ENCODE measurements around the gene NDRG3. TPM values are rescaled to one million over a fixed set of nuclear protein-coding genes. Genes with fewer than 3 reads are reported as not detected.
"Not testable (repeated sequence)": the region's sequence is repeated elsewhere in the genome, so short reads cannot be mapped to it uniquely, and the experiment has no call there.

Gene NDRG3
- total and polyA plus RNA-seq, 8 donors: 5.8 to 91.6 (median 11.9) TPM

GRCh38 chr20:36644706-36645095 is 101.2 kb downstream of the NDRG3 start:
- intact Hi-C loops (cut with DNase I; ENCODE audit: low total_unique reads): no loop called here
- H3K4me3 ChIP-seq: peak overlapping the region in 2 of 4 donors; percentile 18 to 28
- H3K36me3 ChIP-seq: peaks cover 0 to 5% (median 0%) of the 10 kb centered on the region in 4 donors
- no peaks in the 10 kb centered on the region for H3K9me3 ChIP-seq
- peaks cover 0 to 9% (median 0%) of the 10 kb centered on the region in 4 donors for H3K4me1 ChIP-seq
- 71 to 80% (median 77%) methylated on average over 7 of the region's 7 CpGs for WGBS, 5 donors
- peak overlapping the region in 3 of 5 donors; percentile 38 to 59 (median 46) for H3K27ac ChIP-seq
- no peaks in the 10 kb centered on the region for H3K27me3 ChIP-seq
- DNase-seq: no peak
- no peak for TF ChIP-seq EP300 (IDR thresholded peaks at IDR 0.05)
- no peak for TF ChIP-seq CTCF (IDR thresholded peaks at IDR 0.05)
- no peak for TF ChIP-seq POLR2AphosphoS5 (IDR thresholded peaks at IDR 0.05)
- TF ChIP-seq POLR2A (IDR thresholded peaks at IDR 0.05): no peak

DNA sequence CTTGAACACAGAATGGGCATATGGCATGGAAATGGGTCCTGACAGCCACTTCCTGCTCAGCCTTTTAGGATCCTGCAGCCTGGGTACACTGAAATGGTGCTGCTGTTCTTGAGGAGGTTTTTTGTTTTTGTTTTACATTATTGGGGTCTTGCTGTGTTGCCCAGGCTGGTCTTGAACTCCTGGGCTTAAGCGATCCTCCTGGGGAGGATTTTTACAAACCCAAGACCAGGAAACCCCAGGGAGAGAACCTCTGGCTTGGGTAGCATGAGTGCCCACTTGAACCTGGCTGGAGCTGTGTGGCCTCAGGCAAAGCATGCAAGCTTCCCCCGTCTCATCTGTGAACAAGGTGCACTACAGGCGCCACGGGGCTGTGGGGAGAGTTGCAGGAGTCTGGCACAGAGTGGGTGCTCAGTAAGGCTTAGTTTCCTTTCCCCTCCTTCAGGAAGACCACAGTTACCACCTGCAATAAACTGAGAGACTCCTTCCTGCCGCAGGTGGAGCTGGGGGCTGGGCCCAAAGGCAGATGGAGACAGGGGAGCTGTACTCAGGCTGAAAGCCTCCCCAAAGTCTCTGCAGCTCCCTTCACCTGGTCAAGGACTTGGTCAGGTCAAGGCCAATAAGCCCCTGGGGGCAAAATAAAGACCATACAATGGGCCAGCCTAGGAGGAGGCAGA is 101.7 kb downstream of the NDRG3 start:
- Histone ChIP-seq H3K36me3 (peaks cover 0 to 5% (median 0%) of the 10 kb centered on the region in 4 donors), H3K9me3 (no peaks in the 10 kb centered on the region), H3K4me3 (peak overlapping the region in 2 of 4 donors; percentile 16 to 18), H3K27me3 (no peaks in the 10 kb centered on the region), H3K27ac (peak overlapping the region in 2 of 5 donors; percentile 20 to 59), H3K4me1 (peaks cover 0 to 9% (median 0%) of the 10 kb centered on the region in 4 donors)
- WGBS, 5 donors: 72 to 86% (median 74%) methylated on average over 5 of the region's 5 CpGs
- TF ChIP-seq POLR2AphosphoS5 (IDR thresholded peaks at IDR 0.05): no peak
- no peak for TF ChIP-seq CTCF (IDR thresholded peaks at IDR 0.05)
- no peak for TF ChIP-seq POLR2A (IDR thresholded peaks at IDR 0.05)
- TF ChIP-seq EP300 (IDR thresholded peaks at IDR 0.05): no peak
- DNase-seq: peak in 1 of 2 donors; percentile 23
- intact Hi-C loops (cut with DNase I; ENCODE audit: low total_unique reads): no loop called here

GRCh38 chr20:36642136-36642535 is 103.8 kb downstream of the NDRG3 start:
- TF ChIP-seq EP300 (IDR thresholded peaks at IDR 0.05) (no peak), POLR2AphosphoS5 (IDR thresholded peaks at IDR 0.05) (no peak), CTCF (IDR thresholded peaks at IDR 0.05) (no peak), POLR2A (IDR thresholded peaks at IDR 0.05) (no peak)
- intact Hi-C loops (cut with DNase I; ENCODE audit: low total_unique reads): no loop called here
- peaks cover 0 to 9% (median 0%) of the 10 kb centered on the region in 4 donors for H3K4me1 ChIP-seq

GRCh38 chr20:36641506-36641843 is 104.4 kb downstream of the NDRG3 start:
- TF ChIP-seq EP300 (IDR thresholded peaks at IDR 0.05) (no peak), POLR2A (IDR thresholded peaks at IDR 0.05) (no peak), CTCF (IDR thresholded peaks at IDR 0.05) (no peak), POLR2AphosphoS5 (IDR thresholded peaks at IDR 0.05) (no peak)
- intact Hi-C loops (cut with DNase I; ENCODE audit: low total_unique reads): no loop called here

More at GRCh38 chr20:36642136-36642535, 103.8 kb downstream of the NDRG3 start:
- Histone ChIP-seq H3K36me3 (peaks cover 0 to 10% (median 0%) of the 10 kb centered on the region in 4 donors), H3K9me3 (no peaks in the 10 kb centered on the region), H3K27ac (no peak overlapping the region), H3K27me3 (no peaks in the 10 kb centered on the region), H3K4me3 (no peak overlapping the region)
- DNase-seq: no peak
- WGBS, 5 donors: 74 to 85% (median 82%) methylated on average over 5 to 6 of the region's 6 CpGs

GRCh38 chr20:36638876-36639400 is 107.0 kb downstream of the NDRG3 start:
- H3K27me3 ChIP-seq; H3K4me3 ChIP-seq; H3K27ac ChIP-seq; H3K9me3 ChIP-seq; H3K4me1 ChIP-seq; DNase-seq; intact Hi-C loops (cut with DNase I; ENCODE audit: low total_unique reads): not testable (repeated sequence)
- H3K36me3 ChIP-seq: peaks cover 0 to 10% (median 0%) of the 10 kb centered on the region in 4 donors
- 93 to 98% (median 94%) methylated on average over 10 to 12 of the region's 12 CpGs for WGBS, 5 donors

More at GRCh38 chr20:36641506-36641843, 104.4 kb downstream of the NDRG3 start:
- H3K4me1 ChIP-seq: peaks cover 0 to 9% (median 0%) of the 10 kb centered on the region in 4 donors
- no peak for DNase-seq
- H3K9me3 ChIP-seq: no peaks in the 10 kb centered on the region
- H3K4me3 ChIP-seq: no peak overlapping the region
- H3K36me3 ChIP-seq: peaks cover 0 to 10% (median 0%) of the 10 kb centered on the region in 4 donors
- 80 to 91% (median 85%) methylated on average over 3 of the region's 3 CpGs for WGBS, 5 donors
- no peaks in the 10 kb centered on the region for H3K27me3 ChIP-seq
- H3K27ac ChIP-seq: no peak overlapping the region
